ENCODE results near the gene ZNF768. TPM values are rescaled to one million over a fixed set of nuclear protein-coding genes. Genes with fewer than 3 reads are reported as not detected.

ZNF768 gene
- total RNA-seq, 1 donor from 2014 or later, result 18.9 TPM

DNA sequence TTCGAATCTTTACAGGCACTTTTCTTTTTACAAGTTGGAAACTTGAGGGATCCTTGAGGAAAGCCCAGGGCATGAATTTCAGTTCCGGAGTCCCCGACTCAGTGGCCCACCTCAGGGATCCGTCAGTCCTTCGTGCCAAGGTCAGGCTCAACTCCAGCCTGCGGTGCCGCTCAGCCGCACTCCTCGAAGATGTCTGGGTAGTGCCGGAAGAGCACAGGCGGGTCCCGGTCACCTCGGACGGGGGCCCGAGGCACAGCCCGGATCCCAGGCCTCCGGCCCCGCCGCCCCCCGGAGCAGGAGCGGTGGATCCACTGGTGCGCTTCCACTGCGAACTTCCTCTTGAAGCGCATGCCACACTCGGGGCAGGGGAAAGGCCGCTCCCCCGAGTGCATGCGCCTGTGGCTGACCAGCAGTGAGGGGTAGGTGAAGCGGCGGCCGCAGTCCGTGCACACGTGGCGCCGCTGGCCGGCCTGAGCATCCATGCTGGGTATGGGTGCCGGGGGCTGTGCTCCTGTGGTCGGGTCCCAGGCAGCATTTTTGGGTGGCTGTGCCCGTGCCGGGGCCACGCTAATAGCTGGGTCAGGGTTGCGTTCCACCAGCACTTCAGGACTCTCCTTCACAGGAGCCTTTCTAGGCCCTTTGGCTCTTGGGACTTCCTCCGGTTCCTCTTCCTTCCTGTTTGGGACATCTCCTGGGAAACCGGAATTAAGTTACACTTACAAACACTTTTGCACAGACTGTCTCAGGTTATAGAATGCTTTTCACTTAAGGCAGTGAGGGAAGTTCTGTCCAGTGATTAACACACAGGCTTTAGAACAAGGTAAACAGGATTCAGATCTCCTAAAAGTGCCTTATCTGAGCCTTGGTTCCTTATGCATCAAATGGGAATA is 43.6 kb upstream of the ZNF768 start:
- peaks cover 13 to 21% of the 10 kb centered on the region in 2 donors for H3K4me1 ChIP-seq
- peak overlapping the region; percentile 96 to 99 for H3K27ac ChIP-seq
- H3K9me3 ChIP-seq, result no peaks in the 10 kb centered on the region
- TF ChIP-seq, protein P1, sequence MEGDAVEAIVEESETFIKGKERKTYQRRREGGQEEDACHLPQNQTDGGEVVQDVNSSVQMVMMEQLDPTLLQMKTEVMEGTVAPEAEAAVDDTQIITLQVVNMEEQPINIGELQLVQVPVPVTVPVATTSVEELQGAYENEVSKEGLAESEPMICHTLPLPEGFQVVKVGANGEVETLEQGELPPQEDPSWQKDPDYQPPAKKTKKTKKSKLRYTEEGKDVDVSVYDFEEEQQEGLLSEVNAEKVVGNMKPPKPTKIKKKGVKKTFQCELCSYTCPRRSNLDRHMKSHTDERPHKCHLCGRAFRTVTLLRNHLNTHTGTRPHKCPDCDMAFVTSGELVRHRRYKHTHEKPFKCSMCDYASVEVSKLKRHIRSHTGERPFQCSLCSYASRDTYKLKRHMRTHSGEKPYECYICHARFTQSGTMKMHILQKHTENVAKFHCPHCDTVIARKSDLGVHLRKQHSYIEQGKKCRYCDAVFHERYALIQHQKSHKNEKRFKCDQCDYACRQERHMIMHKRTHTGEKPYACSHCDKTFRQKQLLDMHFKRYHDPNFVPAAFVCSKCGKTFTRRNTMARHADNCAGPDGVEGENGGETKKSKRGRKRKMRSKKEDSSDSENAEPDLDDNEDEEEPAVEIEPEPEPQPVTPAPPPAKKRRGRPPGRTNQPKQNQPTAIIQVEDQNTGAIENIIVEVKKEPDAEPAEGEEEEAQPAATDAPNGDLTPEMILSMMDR (IDR thresholded peaks at IDR 0.05), result no peak
- no peaks in the 10 kb centered on the region for H3K27me3 ChIP-seq
- no peak for DNase-seq (ENCODE audit: low spot score in 2 of 2)
- intact Hi-C loops (cut with DNase I), result loop anchor here (2.0 kb wide), 3 partner anchors 35 to 81 kb away; partner anchors contain the start of genes PRR14 and ZNF747
- peaks cover 0 to 3% of the 10 kb centered on the region in 2 donors for H3K36me3 ChIP-seq
- H3K4me3 ChIP-seq, result peak overlapping the region in 1 of 2 donors; percentile 92

- H3K9me3 ChIP-seq, result no peaks in the 10 kb centered on the region
- DNase-seq (ENCODE audit: low spot score in 2 of 2), result no peak
- H3K27ac ChIP-seq, result no peak overlapping the region
- peaks cover 13 to 21% of the 10 kb centered on the region in 2 donors for H3K4me1 ChIP-seq
- intact Hi-C loops (cut with DNase I), result no loop called here
- H3K4me3 ChIP-seq, result no peak overlapping the region
- peaks cover 0 to 3% of the 10 kb centered on the region in 2 donors for H3K36me3 ChIP-seq
- TF ChIP-seq, protein P1 (IDR thresholded peaks at IDR 0.05), result no peak
- no peaks in the 10 kb centered on the region for H3K27me3 ChIP-seq
Observed at GRCh38 chr16:30569281-30569680, 42.9 kb upstream of the ZNF768 start.

- TF ChIP-seq, protein P1 (IDR thresholded peaks at IDR 0.05), result no peak
- Histone ChIP-seq H3K9me3 (no peaks in the 10 kb centered on the region), H3K27me3 (no peaks in the 10 kb centered on the region), H3K36me3 (peaks cover 0 to 3% of the 10 kb centered on the region in 2 donors), H3K4me1 (peaks cover 13 to 21% of the 10 kb centered on the region in 2 donors), H3K4me3 (no peak overlapping the region), H3K27ac (no peak overlapping the region)
- no peak for DNase-seq (ENCODE audit: low spot score in 2 of 2)
- intact Hi-C loops (cut with DNase I), result no loop called here
Observed at GRCh38 chr16:30567991-30568638, 41.7 kb upstream of the ZNF768 start.

- H3K4me1 ChIP-seq, result peaks cover 9 to 17% of the 10 kb centered on the region in 2 donors
- H3K36me3 ChIP-seq, result peaks cover 0 to 3% of the 10 kb centered on the region in 2 donors
- no peak for DNase-seq (ENCODE audit: low spot score in 2 of 2)
- H3K9me3 ChIP-seq, result no peaks in the 10 kb centered on the region
- no peaks in the 10 kb centered on the region for H3K27me3 ChIP-seq
- intact Hi-C loops (cut with DNase I), result no loop called here
- no peak overlapping the region for H3K27ac ChIP-seq
- TF ChIP-seq, protein P1 (IDR thresholded peaks at IDR 0.05), result no peak
- no peak overlapping the region for H3K4me3 ChIP-seq
Observed at GRCh38 chr16:30567160-30567990, 41.0 kb upstream of the ZNF768 start.

DNA sequence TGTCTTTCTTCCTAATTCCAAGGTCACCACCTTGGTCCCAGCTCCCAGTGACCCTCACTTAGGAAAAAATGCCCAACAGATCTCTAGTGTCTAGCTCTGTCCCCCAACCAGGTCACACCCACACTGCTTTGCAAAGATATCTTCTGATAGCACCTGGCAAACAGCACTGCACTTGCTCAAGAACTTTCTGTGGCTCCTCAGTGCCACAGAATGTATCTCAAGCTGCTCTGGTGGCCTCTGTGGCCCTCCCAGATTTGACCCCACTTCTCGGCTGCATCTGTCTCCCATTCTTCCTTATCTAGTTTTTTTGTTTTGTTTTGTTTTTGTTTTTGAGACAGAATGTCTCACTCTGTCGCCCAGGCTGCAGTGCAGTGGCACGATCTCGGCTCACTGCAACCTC is 40.2 kb upstream of the ZNF768 start:
- no peak for DNase-seq (ENCODE audit: low spot score in 2 of 2)
- H3K4me1 ChIP-seq, result peaks cover 7 to 14% of the 10 kb centered on the region in 2 donors
- peaks cover 0 to 3% of the 10 kb centered on the region in 2 donors for H3K36me3 ChIP-seq
- TF ChIP-seq, protein P1 (IDR thresholded peaks at IDR 0.05), result no peak
- no peak overlapping the region for H3K27ac ChIP-seq
- H3K9me3 ChIP-seq, result no peaks in the 10 kb centered on the region
- H3K4me3 ChIP-seq, result no peak overlapping the region
- intact Hi-C loops (cut with DNase I), result no loop called here
- no peaks in the 10 kb centered on the region for H3K27me3 ChIP-seq

All from ascending aorta (tissue), 2 donors.